HG03342 (cell line): ENCODE measurements around the gene PTN.

ENCODE experiments used
- ATAC-seq: cut with Tn5 transposase; IDR thresholded peaks from one replicate; pipeline ENCODE4 v1.9.1; 2021; ENCODE audit warnings: mild to moderate bottlenecking, moderate library complexity; ENCODE audit not compliant: unreplicated experiment

Gene PTN

GRCh38 chr7:137343281-137343841 lies at the start of gene PTN:
PTN (minus strand) TSS chr7:137343733; CDS start chr7:137254973, 88,760 bp downstream.
- no peak for ATAC-seq

GRCh38 chr7:137390076-137390475 lies 46.5 kb upstream of the PTN start:
- ATAC-seq = no peak

- no peak for ATAC-seq
Observed at GRCh38 chr7:137388916-137389315, 45.4 kb upstream of the PTN start.

GRCh38 chr7:137386966-137387365 lies 43.4 kb upstream of the PTN start:
- no peak for ATAC-seq

GRCh38 chr7:137381045-137381444 lies 37.5 kb upstream of the PTN start:
- no peak for ATAC-seq

- ATAC-seq = no peak
Observed at GRCh38 chr7:137373507-137373906, 30.0 kb upstream of the PTN start.

GRCh38 chr7:137371616-137372015 lies 28.1 kb upstream of the PTN start:
- no peak for ATAC-seq

GRCh38 chr7:137366995-137367394 lies 23.5 kb upstream of the PTN start:
- ATAC-seq = no peak

GRCh38 chr7:137363683-137364082 lies 20.1 kb upstream of the PTN start:
- no peak for ATAC-seq

GRCh38 chr7:137360087-137360679 lies 16.6 kb upstream of the PTN start:
- ATAC-seq = no peak

GRCh38 chr7:137354961-137355360 lies 11.4 kb upstream of the PTN start:
- ATAC-seq = no peak

GRCh38 chr7:137354396-137354795 lies 10.9 kb upstream of the PTN start:
- no peak for ATAC-seq

- no peak for ATAC-seq
Observed at GRCh38 chr7:137351941-137352340, 8.4 kb upstream of the PTN start.

GRCh38 chr7:137345799-137346449 lies 2.4 kb upstream of the PTN start:
- no peak for ATAC-seq

GRCh38 chr7:137342828-137343261 lies 688 bp downstream of the PTN start:
- no peak for ATAC-seq

- no peak for ATAC-seq
Observed at GRCh38 chr7:137342265-137342664, 1.3 kb downstream of the PTN start.

- ATAC-seq = no peak
Observed at GRCh38 chr7:137337902-137338301, 5.6 kb downstream of the PTN start.

- no peak for ATAC-seq
Observed at GRCh38 chr7:137335814-137336213, 7.7 kb downstream of the PTN start.

GRCh38 chr7:137331378-137331777 lies 12.2 kb downstream of the PTN start:
- ATAC-seq = no peak

GRCh38 chr7:137329411-137329810 lies 14.1 kb downstream of the PTN start:
- no peak for ATAC-seq

- ATAC-seq = no peak
Observed at GRCh38 chr7:137328373-137329120, 15.0 kb downstream of the PTN start.

- no peak for ATAC-seq
Observed at GRCh38 chr7:137325927-137326326, 17.6 kb downstream of the PTN start.
